ENCODE measurements around the gene BFSP2.

BFSP2 gene

GRCh38 chr3:133419151-133419909, 19.5 kb downstream of the BFSP2 start:
- FAIRE-seq, result no peak

GRCh38 chr3:133424937-133425869, 25.3 kb downstream of the BFSP2 start:
- no peak for FAIRE-seq

GRCh38 chr3:133425898-133426297, 26.0 kb downstream of the BFSP2 start:
- FAIRE-seq, result no peak

- no peak for FAIRE-seq
Measured at GRCh38 chr3:133426721-133427120, 26.9 kb downstream of the BFSP2 start.

- FAIRE-seq, result no peak
Measured at GRCh38 chr3:133428552-133428951, 28.7 kb downstream of the BFSP2 start.

- no peak for FAIRE-seq
Measured at GRCh38 chr3:133429063-133429462, 29.2 kb downstream of the BFSP2 start.

GRCh38 chr3:133439563-133439962, 39.7 kb downstream of the BFSP2 start:
- no peak for FAIRE-seq

GRCh38 chr3:133440652-133441051, 40.8 kb downstream of the BFSP2 start:
- FAIRE-seq, result no peak

GRCh38 chr3:133441867-133442270, 42.0 kb downstream of the BFSP2 start:
- no peak for FAIRE-seq

GRCh38 chr3:133442518-133442917, 42.7 kb downstream of the BFSP2 start:
- no peak for FAIRE-seq

GRCh38 chr3:133443649-133444422, 44.0 kb downstream of the BFSP2 start:
- FAIRE-seq, result no peak

GRCh38 chr3:133444423-133444774, 44.5 kb downstream of the BFSP2 start:
- no peak for FAIRE-seq

- FAIRE-seq, result no peak
Measured at GRCh38 chr3:133445108-133445507, 45.3 kb downstream of the BFSP2 start.

- no peak for FAIRE-seq
Measured at GRCh38 chr3:133447750-133448477, 48.1 kb downstream of the BFSP2 start.

- FAIRE-seq, result no peak
Measured at GRCh38 chr3:133448478-133449122, 48.7 kb downstream of the BFSP2 start.

GRCh38 chr3:133451309-133451708, 51.5 kb downstream of the BFSP2 start:
- FAIRE-seq, result no peak

GRCh38 chr3:133452641-133453319, 52.9 kb downstream of the BFSP2 start:
- no peak for FAIRE-seq

GRCh38 chr3:133453383-133453782, 53.5 kb downstream of the BFSP2 start:
- no peak for FAIRE-seq

- no peak for FAIRE-seq
Measured at GRCh38 chr3:133455281-133455680, 55.4 kb downstream of the BFSP2 start.

- no peak for FAIRE-seq
Measured at GRCh38 chr3:133455960-133456359, 56.1 kb downstream of the BFSP2 start.

- FAIRE-seq, result no peak
Measured at GRCh38 chr3:133457025-133457424, 57.2 kb downstream of the BFSP2 start.
